Activated CD4-positive, alpha-beta memory T cell treated with anti-CD3 and anti-CD28 coated beads, Interleukin-2, amount 10 ng/mL, durations not matched to agents 7 days and 5 days (primary cell): Measurements from ENCODE around the gene CCDC154. TPM values are rescaled to one million over a fixed set of nuclear protein-coding genes. Genes with fewer than 3 reads are reported as not detected.
"Not testable (repeated sequence)": the region's sequence is repeated elsewhere in the genome, so short reads cannot be mapped to it uniquely, and the experiment has no call there.

Experiments used
- CTCF ChIA-PET: fragments of 350-600 bp; sonication (Branson Sonifier 250); formaldehyde crosslinking; loops from one replicate; lab custom pipeline; 2021; ENCODE audit warnings: antibody characterized with exemption, inconsistent platforms; lab: Charles Lee
- POLR2A ChIA-PET: fragments of 350-600 bp; sonication (Branson Sonifier 250); formaldehyde crosslinking; loops from one replicate; lab custom pipeline; 2021; ENCODE audit warnings: antibody characterized with exemption; lab: Charles Lee
- DNase-seq: peaks from one replicate; pipeline ENCODE4 v3.0.0-alpha.2; 2020
- H3K27ac Mint-ChIP-seq: one replicate; pipeline ENCODE4 v1.8.0; 2021; ENCODE audit warnings: mild to moderate bottlenecking, mixed read lengths
- H3K27me3 Mint-ChIP-seq: one replicate; pipeline ENCODE4 v1.8.0; 2021; ENCODE audit warnings: mixed read lengths
- H3K36me3 Mint-ChIP-seq: one replicate; pipeline ENCODE4 v1.8.0; 2021; ENCODE audit warnings: low read depth, mixed read lengths
- H3K4me1 Mint-ChIP-seq: one replicate; pipeline ENCODE4 v1.8.0; 2021; ENCODE audit warnings: mixed read lengths
- H3K4me3 Mint-ChIP-seq: one replicate; pipeline ENCODE4 v1.8.0; 2021; ENCODE audit warnings: mild to moderate bottlenecking, mixed read lengths
- H3K9me3 Mint-ChIP-seq: one replicate; pipeline ENCODE4 v1.8.0; 2021; ENCODE audit warnings: mixed read lengths
- total RNA-seq, 2 experiments: library from RNA; stranded (reverse); gene quantifications; one replicate each; pipeline ENCODE4 v1.2.3, GENCODE V29; 2021

CCDC154 gene
- total RNA-seq, 2 experiments from 2014 or later, result 1.6 to 2.2 TPM

DNA sequence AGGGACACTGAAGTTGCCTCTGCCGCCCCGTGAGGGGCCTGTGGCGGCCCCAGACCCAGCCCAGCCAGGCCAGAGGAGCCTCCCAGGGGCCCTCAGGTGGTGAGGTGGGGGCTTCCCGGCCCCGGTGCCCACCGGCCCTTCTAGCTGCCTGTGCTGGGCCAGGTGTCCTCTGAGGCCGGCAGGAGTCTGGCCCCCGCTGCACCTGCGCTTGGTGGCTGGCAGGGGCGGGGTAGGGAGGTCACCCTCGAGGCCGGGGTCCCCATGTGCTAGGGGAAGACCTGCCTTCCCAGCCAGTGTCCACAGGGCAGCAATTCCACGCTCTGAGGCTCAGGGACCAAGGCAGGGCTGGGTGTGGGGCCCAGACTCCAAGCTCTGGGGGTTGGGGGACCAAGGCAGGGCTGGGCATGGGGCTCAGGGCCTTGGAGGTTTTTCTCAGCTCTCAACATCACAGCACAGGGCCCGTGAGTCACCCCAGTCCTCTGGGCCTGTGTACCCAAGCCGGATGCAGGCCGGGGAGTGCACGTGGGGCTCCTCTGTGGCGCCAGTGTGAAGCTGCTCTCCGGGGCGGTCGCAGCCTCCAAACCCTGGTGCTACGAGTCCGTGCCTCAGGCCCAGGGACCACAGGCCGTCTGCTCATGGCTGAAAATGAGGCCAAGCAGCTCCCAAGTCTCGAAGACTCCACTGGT, 1.3 kb upstream of the CCDC154 start:
- H3K9me3 Mint-ChIP-seq, result no peaks in the 10 kb centered on the region
- ChIA-PET POLR2A (interaction anchor here (1.3 to 1.9 kb wide), 2 partner anchors 25 to 337 kb away, joined by 3 to 5 read pairs; partner anchors contain the start of genes NUBP2, SPSB3 and UQCC4), CTCF (no interaction called here)
- DNase-seq, result no peak
- H3K27me3 Mint-ChIP-seq, result no peaks in the 10 kb centered on the region
- H3K36me3 Mint-ChIP-seq, result no peaks in the 10 kb centered on the region
- H3K4me1 Mint-ChIP-seq, result no peaks in the 10 kb centered on the region
- no peak overlapping the region for H3K4me3 Mint-ChIP-seq
- no peak overlapping the region for H3K27ac Mint-ChIP-seq

- no peaks in the 10 kb centered on the region for H3K27me3 Mint-ChIP-seq
- H3K4me1 Mint-ChIP-seq, result no peaks in the 10 kb centered on the region
- no peak overlapping the region for H3K4me3 Mint-ChIP-seq
- CTCF ChIA-PET, result no interaction called here
- POLR2A ChIA-PET, result interaction anchor here (1.9 kb wide), 1 partner anchor 25 kb away, joined by 5 read pairs; the partner anchor contains the start of gene UQCC4
- no peaks in the 10 kb centered on the region for H3K9me3 Mint-ChIP-seq
- no peak for DNase-seq
- H3K27ac Mint-ChIP-seq, result no peak overlapping the region
- no peaks in the 10 kb centered on the region for H3K36me3 Mint-ChIP-seq
These were observed 568 bp upstream of the CCDC154 start for GRCh38 chr16:1444730-1445517.

GRCh38 chr16:1443403-1443973, 868 bp downstream of the CCDC154 start:
- Mint-ChIP-seq H3K27me3 (no peaks in the 10 kb centered on the region), H3K4me3 (no peak overlapping the region), H3K36me3 (no peaks in the 10 kb centered on the region), H3K27ac (no peak overlapping the region), H3K9me3 (no peaks in the 10 kb centered on the region), H3K4me1 (no peaks in the 10 kb centered on the region)
- ChIA-PET POLR2A (interaction anchor here (0.8 kb wide), 1 partner anchor 8 kb away, joined by 3 read pairs; no protein-coding TSS in a partner anchor), CTCF (interaction anchor here (1.6 kb wide), 1 partner anchor 22 kb away, joined by 3 read pairs; no protein-coding TSS in a partner anchor)
- no peak for DNase-seq

DNA sequence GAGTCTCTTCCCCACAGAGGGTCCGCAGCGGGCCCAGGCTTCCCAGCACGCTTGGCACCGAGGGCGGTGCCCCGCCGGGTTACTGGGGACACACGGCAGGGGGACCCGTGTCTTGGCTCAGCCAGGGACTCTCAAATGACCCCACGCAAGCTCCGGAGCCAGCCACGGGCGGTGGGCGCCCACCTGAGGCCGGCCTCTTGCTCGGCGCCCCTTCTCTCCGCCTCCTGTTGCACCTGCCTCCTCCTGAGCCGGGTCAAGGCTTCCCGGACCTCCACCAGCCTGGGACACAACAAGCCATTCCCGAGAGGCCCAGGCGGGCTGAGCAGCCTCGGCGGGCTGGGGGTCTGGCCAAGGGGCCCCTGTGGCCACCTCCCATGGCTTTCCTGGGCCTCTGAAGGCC, 1.7 kb downstream of the CCDC154 start:
- Mint-ChIP-seq H3K27me3 (no peaks in the 10 kb centered on the region), H3K4me3 (no peak overlapping the region), H3K9me3 (no peaks in the 10 kb centered on the region), H3K4me1 (no peaks in the 10 kb centered on the region), H3K36me3 (no peaks in the 10 kb centered on the region), H3K27ac (no peak overlapping the region)
- ChIA-PET CTCF (no interaction called here), POLR2A (no interaction called here)
- DNase-seq, result no peak

DNA sequence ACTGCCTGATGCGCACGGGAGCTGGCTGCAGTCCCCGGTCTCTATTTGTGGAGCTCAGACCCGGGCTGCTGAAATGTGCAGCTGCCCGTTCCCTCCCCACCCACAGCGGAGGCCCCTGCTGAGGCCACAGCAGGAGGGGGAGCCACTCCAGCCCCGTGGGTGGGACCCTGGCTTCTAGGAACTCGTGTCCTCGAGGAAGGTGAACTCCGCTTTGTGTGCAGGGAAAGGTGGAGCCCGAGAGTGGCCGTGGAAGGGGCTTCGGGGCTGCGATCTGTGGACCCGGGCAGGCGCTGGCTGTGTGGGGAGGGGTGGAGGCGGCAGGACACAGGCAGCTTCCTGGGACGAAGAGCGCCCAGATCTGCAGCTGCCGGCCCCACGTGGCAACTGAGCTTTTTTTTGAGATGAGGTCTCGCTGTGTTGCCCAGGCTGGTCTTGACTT, 2.9 kb downstream of the CCDC154 start:
- Mint-ChIP-seq H3K9me3 (no peaks in the 10 kb centered on the region), H3K27me3 (no peaks in the 10 kb centered on the region), H3K4me1 (no peaks in the 10 kb centered on the region), H3K36me3 (no peaks in the 10 kb centered on the region), H3K4me3 (no peak overlapping the region), H3K27ac (no peak overlapping the region)
- POLR2A ChIA-PET, result no interaction called here
- no peak for DNase-seq
- CTCF ChIA-PET, result no interaction called here

DNA sequence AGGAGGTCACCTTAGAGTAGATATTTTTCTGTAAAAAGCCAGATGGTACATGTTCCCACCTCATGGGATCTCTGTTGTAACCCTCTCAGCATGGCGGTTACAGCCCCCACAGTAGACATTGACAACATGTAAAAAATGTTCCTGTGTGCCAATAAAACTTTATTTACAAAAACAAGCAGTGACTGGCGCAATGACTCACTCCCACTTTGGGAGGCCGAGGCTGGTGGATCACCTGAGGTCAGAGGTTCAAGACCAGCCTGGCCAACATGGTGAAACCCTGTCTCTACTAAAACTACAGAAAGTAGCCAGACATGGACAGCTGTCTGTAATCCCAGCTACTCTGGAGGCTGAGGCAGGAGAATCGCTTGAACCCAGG, 4.7 kb downstream of the CCDC154 start:
- H3K4me1 Mint-ChIP-seq, H3K27ac Mint-ChIP-seq, H3K36me3 Mint-ChIP-seq, H3K27me3 Mint-ChIP-seq, DNase-seq, POLR2A ChIA-PET, H3K4me3 Mint-ChIP-seq, H3K9me3 Mint-ChIP-seq, CTCF ChIA-PET: not testable (repeated sequence)

- no peak overlapping the region for H3K27ac Mint-ChIP-seq
- H3K27me3 Mint-ChIP-seq, result no peaks in the 10 kb centered on the region
- no peaks in the 10 kb centered on the region for H3K36me3 Mint-ChIP-seq
- POLR2A ChIA-PET, result no interaction called here
- no peaks in the 10 kb centered on the region for H3K9me3 Mint-ChIP-seq
- no peaks in the 10 kb centered on the region for H3K4me1 Mint-ChIP-seq
- no peak overlapping the region for H3K4me3 Mint-ChIP-seq
- no peak for DNase-seq
- CTCF ChIA-PET, result no interaction called here
These were observed 5.2 kb downstream of the CCDC154 start for GRCh38 chr16:1439058-1439698.

DNA sequence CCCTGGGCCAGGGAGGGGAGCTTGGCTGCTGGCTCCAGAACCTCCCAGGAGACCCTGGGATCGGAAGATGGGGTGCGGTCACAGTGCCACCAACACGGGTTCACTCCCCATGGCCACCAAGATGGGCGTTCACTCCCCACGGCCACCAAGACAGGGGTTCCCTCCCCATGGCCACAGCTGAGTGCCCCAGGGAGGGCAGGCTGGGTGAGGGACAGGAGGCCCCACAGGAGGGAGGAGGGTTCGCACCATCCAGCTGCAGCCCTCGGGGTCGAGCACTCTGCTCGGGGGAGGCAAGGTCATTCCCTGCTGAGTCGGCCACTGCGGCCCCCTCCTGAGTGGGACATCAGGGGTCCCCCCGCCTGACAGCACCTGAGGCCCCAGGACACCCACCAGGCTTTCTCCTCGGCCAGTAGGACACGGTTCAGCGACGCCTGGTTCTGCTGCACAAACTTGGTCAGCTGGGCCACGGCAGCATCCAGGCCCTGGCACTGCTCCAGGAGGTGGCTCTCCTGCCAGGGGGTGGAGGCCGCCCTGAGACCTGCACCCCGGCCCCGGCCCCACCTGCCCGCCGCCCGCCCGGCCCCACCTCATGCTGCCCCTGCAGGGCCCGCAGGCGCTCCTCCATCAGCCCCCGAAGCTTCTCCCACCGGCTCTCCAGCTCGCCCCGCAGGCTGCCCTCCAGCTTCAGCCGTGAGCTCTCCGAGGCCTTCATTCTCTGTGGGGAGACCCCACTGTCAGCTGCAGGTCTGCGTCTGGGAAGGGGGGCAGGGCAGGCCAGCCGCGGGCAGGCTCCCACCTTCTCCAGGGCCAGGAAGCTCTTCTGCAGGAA, 5.9 kb downstream of the CCDC154 start:
- H3K4me1 Mint-ChIP-seq, result no peaks in the 10 kb centered on the region
- no peak overlapping the region for H3K27ac Mint-ChIP-seq
- no peak overlapping the region for H3K4me3 Mint-ChIP-seq
- ChIA-PET CTCF (no interaction called here), POLR2A (interaction anchor here (1.3 kb wide), 1 partner anchor 59 kb away, joined by 6 read pairs; no protein-coding TSS in a partner anchor)
- DNase-seq, result no peak
- no peaks in the 10 kb centered on the region for H3K27me3 Mint-ChIP-seq
- no peaks in the 10 kb centered on the region for H3K36me3 Mint-ChIP-seq
- H3K9me3 Mint-ChIP-seq, result no peaks in the 10 kb centered on the region

DNA sequence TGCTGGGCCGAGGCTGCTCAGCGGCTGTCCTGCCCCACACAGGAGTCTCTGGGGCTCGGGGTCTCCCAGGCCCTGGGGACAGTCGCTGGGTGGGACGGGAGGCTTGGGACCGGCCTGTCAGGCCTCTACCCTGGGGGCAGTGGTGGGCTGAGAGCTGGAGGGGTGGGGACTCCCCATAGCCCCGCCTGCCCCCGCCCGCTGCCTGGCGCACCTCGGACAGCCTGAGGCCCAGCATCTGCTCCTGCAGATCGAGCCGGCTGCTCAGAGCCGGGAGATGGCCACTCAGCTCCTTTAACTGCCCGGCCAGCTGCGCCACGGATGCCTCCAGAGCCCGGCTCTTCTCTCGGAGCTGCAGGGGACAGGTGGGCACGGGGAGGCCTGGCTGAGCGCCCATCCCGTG, 6.8 kb downstream of the CCDC154 start:
- Mint-ChIP-seq H3K36me3 (no peaks in the 10 kb centered on the region), H3K4me1 (no peaks in the 10 kb centered on the region), H3K27me3 (no peaks in the 10 kb centered on the region), H3K9me3 (no peaks in the 10 kb centered on the region), H3K27ac (no peak overlapping the region), H3K4me3 (no peak overlapping the region)
- ChIA-PET POLR2A (interaction anchor here (1.3 kb wide), 1 partner anchor 58 kb away, joined by 6 read pairs; no protein-coding TSS in a partner anchor), CTCF (no interaction called here)
- DNase-seq, result no peak

- no peaks in the 10 kb centered on the region for H3K9me3 Mint-ChIP-seq
- ChIA-PET CTCF (no interaction called here), POLR2A (no interaction called here)
- H3K27me3 Mint-ChIP-seq, result no peaks in the 10 kb centered on the region
- H3K4me1 Mint-ChIP-seq, result no peaks in the 10 kb centered on the region
- no peaks in the 10 kb centered on the region for H3K36me3 Mint-ChIP-seq
- no peak overlapping the region for H3K27ac Mint-ChIP-seq
- H3K4me3 Mint-ChIP-seq, result no peak overlapping the region
- DNase-seq, result no peak
These were observed 7.5 kb downstream of the CCDC154 start for GRCh38 chr16:1436731-1437355.

GRCh38 chr16:1435921-1436697, 8.2 kb downstream of the CCDC154 start:
- Mint-ChIP-seq H3K4me3 (no peak overlapping the region), H3K36me3 (no peaks in the 10 kb centered on the region), H3K4me1 (no peaks in the 10 kb centered on the region), H3K27ac (no peak overlapping the region), H3K27me3 (no peaks in the 10 kb centered on the region), H3K9me3 (no peaks in the 10 kb centered on the region)
- ChIA-PET CTCF (no interaction called here), POLR2A (no interaction called here)
- DNase-seq, result no peak
